HL-60 (cell line): ENCODE results near the gene IQGAP2.

ENCODE experiments used
- DNase-seq, 2 experiments: peaks; one replicate each; pipeline ENCODE4 v3.0.0-alpha.2; 2010 to 2020; ENCODE audit warnings: low read depth in 1 of 2, low spot score in 1 of 2
- H3K27ac ChIP-seq: fragments of 250-450 bp; sonication (Bioruptor Pico); replicated peaks from 2 replicates; pipeline ENCODE4 v1.5.1; 2020; ENCODE audit warnings: mild to moderate bottlenecking, moderate library complexity
- H3K27me3 ChIP-seq: fragments of 250-450 bp; sonication (Bioruptor Pico); 2 replicates; pipeline ENCODE4 v1.5.1; 2021; ENCODE audit warnings: mild to moderate bottlenecking, moderate library complexity; ENCODE audit not compliant: insufficient read depth, poor library complexity, severe bottlenecking
- H3K4me3 ChIP-seq: replicated peaks from 2 replicates; pipeline ENCODE4 v1.5.1; 2011; ENCODE audit warnings: mild to moderate bottlenecking, control low read depth, low read length; ENCODE audit not compliant: insufficient read depth
- GABPA ChIP-seq: IDR thresholded peaks from 2 replicates; pipeline ENCODE4 v1.6.1; 2012; ENCODE audit warnings: low read depth
- POLR2AphosphoS5 ChIP-seq: IDR thresholded peaks from 2 replicates; pipeline ENCODE4 v1.6.1; 2012; ENCODE audit warnings: low read depth
- SPI1 ChIP-seq: IDR thresholded peaks from 2 replicates; pipeline ENCODE4 v1.6.1; 2012; ENCODE audit warnings: low read depth, mild to moderate bottlenecking, borderline replicate concordance
- TF ChIP-seq, protein P1 (sequence below): IDR thresholded peaks from one replicate; pipeline ENCODE4 v1.5.1; 2011; ENCODE audit warnings: low read length, control low read depth, inconsistent platforms; ENCODE audit not compliant: insufficient read depth
- TF ChIP-seq, protein P2 (sequence below): IDR thresholded peaks from 2 replicates; pipeline ENCODE4 v1.6.1; 2012; ENCODE audit warnings: low read depth; ENCODE audit not compliant: insufficient replicate concordance

The IQGAP2 gene

DNA sequence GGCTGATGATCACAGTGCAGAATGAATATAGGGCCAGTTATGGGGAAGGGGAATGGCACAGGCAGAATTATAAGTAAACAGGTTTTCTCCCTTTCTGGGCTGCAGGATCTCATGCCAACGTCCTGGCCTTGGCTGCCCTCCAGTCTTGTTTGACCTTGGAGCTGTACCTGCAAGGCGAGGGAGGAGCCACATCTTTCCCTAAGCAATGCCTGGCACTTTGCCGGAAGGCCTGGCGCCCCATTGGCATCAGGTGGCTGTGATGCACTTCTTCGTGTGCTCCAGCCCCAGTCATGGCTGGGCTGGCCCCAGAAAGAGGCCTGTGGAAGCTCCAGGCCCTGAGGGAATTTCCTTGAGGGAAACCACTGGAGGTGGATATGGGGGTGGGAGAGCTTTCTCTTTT, 16.7 kb upstream of the IQGAP2 start:
- TF ChIP-seq POLR2AphosphoS5, result no peak
- Histone ChIP-seq H3K27me3 (no peaks in the 10 kb centered on the region), H3K4me3 (no peak overlapping the region), H3K27ac (no peak overlapping the region)
- no peak for DNase-seq

DNA sequence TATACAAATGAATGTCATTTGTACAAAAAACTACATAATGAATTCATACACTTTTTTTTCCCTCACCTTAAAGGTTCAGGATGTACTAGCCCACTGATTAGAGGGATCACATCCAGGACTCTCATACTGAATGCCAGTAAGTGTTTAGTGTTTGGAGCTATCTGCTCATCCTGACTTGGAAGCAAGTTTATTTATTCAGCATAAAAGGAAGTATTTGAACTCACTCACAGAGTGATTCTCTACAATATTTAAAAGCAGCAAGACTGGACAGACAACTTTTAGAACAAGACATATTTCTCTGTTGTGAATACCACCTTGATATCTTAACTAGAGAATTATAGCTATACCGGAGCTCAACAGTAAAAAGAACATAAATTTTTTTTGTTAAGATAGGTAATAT, 14.8 kb upstream of the IQGAP2 start:
- TF ChIP-seq, protein P1, sequence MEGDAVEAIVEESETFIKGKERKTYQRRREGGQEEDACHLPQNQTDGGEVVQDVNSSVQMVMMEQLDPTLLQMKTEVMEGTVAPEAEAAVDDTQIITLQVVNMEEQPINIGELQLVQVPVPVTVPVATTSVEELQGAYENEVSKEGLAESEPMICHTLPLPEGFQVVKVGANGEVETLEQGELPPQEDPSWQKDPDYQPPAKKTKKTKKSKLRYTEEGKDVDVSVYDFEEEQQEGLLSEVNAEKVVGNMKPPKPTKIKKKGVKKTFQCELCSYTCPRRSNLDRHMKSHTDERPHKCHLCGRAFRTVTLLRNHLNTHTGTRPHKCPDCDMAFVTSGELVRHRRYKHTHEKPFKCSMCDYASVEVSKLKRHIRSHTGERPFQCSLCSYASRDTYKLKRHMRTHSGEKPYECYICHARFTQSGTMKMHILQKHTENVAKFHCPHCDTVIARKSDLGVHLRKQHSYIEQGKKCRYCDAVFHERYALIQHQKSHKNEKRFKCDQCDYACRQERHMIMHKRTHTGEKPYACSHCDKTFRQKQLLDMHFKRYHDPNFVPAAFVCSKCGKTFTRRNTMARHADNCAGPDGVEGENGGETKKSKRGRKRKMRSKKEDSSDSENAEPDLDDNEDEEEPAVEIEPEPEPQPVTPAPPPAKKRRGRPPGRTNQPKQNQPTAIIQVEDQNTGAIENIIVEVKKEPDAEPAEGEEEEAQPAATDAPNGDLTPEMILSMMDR, result no peak
- TF ChIP-seq SPI1 (no peak), POLR2AphosphoS5 (no peak), GABPA (no peak)
- TF ChIP-seq, protein P2, sequence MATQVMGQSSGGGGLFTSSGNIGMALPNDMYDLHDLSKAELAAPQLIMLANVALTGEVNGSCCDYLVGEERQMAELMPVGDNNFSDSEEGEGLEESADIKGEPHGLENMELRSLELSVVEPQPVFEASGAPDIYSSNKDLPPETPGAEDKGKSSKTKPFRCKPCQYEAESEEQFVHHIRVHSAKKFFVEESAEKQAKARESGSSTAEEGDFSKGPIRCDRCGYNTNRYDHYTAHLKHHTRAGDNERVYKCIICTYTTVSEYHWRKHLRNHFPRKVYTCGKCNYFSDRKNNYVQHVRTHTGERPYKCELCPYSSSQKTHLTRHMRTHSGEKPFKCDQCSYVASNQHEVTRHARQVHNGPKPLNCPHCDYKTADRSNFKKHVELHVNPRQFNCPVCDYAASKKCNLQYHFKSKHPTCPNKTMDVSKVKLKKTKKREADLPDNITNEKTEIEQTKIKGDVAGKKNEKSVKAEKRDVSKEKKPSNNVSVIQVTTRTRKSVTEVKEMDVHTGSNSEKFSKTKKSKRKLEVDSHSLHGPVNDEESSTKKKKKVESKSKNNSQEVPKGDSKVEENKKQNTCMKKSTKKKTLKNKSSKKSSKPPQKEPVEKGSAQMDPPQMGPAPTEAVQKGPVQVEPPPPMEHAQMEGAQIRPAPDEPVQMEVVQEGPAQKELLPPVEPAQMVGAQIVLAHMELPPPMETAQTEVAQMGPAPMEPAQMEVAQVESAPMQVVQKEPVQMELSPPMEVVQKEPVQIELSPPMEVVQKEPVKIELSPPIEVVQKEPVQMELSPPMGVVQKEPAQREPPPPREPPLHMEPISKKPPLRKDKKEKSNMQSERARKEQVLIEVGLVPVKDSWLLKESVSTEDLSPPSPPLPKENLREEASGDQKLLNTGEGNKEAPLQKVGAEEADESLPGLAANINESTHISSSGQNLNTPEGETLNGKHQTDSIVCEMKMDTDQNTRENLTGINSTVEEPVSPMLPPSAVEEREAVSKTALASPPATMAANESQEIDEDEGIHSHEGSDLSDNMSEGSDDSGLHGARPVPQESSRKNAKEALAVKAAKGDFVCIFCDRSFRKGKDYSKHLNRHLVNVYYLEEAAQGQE, result no peak
- Histone ChIP-seq H3K27ac (no peak overlapping the region), H3K27me3 (no peaks in the 10 kb centered on the region), H3K4me3 (no peak overlapping the region)
- no peak for DNase-seq

DNA sequence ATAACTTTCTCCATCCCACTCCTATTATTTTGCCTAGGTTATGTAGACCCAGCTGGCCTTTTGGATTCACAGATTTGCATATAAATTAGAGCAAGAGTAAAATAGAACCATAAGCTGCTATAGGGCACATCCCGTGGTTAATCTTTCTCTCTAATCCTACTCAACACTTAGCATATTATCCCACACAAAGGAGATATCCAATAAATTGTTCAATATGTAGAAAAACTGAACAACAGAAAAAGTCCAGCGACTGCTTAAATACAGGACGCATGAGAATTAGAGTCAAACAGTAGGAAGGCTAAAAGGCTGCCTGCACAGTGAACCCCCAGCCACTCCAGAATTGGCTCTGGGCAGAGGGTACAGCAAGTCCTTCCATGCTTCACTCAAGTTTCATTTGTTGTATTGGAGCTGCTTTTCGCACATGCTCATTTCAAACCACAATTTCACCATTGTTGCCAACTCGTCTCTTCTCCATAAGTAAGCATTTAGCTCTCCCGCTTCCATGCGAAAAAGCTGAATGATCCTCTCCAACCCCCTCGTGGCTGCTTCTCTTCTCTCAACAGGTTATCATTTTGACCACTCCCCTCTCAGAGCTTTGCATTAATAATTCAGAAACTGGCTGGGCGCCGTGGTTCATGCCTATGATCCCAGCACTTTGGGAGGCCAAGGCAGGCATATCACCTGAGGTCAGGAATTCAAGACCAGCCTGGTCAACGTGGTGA, 14.1 kb upstream of the IQGAP2 start:
- Histone ChIP-seq H3K4me3 (no peak overlapping the region), H3K27ac (no peak overlapping the region), H3K27me3 (no peaks in the 10 kb centered on the region)
- no peak for TF ChIP-seq SPI1
- TF ChIP-seq, protein P2, result no peak
- no peak for TF ChIP-seq POLR2AphosphoS5
- TF ChIP-seq, protein P1, result no peak
- no peak for TF ChIP-seq GABPA
- DNase-seq, result no peak

DNA sequence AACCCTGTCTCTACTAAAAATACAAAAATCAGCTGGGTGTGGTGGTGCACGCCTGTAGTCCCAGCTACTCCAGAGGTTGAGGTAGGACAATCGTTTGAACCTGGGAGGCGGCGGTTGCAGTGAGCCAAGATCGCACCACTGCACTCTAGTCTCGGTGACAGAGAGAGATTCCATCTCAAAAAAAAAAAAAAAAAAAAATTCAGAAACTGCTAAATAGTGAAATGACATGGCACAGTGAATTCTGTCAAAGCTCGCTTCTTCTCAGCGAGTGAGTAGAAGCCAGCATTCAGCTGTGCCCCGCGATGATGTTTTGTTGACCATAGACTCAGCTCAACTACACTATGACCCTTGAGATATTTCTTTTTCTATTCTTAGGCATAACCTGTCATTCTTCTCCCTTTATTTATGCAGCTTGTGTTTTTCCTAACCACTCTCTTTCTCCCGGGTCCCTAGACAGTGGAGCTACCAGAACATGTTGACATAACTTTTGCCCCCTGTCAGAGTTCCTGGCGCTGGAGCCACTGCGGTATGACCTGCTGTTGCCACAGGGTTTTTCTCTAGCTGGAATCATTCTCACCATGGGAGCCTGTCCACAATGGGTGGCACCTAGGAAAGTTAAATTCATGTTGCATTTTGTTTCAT, 13.5 kb upstream of the IQGAP2 start:
- TF ChIP-seq SPI1, result no peak
- no peak for TF ChIP-seq GABPA
- TF ChIP-seq POLR2AphosphoS5, result no peak
- TF ChIP-seq, protein P1, result no peak
- TF ChIP-seq, protein P2, result no peak

More for the DNA sequence above, 13.5 kb upstream of the IQGAP2 start:
- DNase-seq, result no peak
- H3K27ac ChIP-seq, result no peak overlapping the region
- H3K27me3 ChIP-seq, result no peaks in the 10 kb centered on the region
- no peak overlapping the region for H3K4me3 ChIP-seq
